Measurements from ENCODE around the gene MRPL43.

Gene MRPL43

GRCh38 chr10:100945754-100946153 lies 41.5 kb downstream of the MRPL43 start:
- TF ChIP-seq SIN3A (IDR thresholded peaks at IDR 0.05; ENCODE audit: borderline replicate concordance, insufficient read depth, low read length) (no peak), REST (IDR thresholded peaks at IDR 0.05; ENCODE audit: insufficient read depth in 1 of 2, low read depth in 2 of 2, low read length in 2 of 2) (no peak), FOXP2 (optimal IDR thresholded peaks at IDR 0.05; ENCODE audit: borderline replicate concordance, extremely low read depth, extremely low read length, insufficient read depth) (no peak), TAF1 (IDR thresholded peaks at IDR 0.05; ENCODE audit: borderline replicate concordance, insufficient read depth, low read length) (no peak), POLR2AphosphoS5 (IDR thresholded peaks at IDR 0.05; ENCODE audit: low read depth, low read length) (no peak)

GRCh38 chr10:100943508-100943907 lies 43.8 kb downstream of the MRPL43 start:
- TF ChIP-seq TAF1 (IDR thresholded peaks at IDR 0.05; ENCODE audit: borderline replicate concordance, insufficient read depth, low read length), result no peak
- no peak for TF ChIP-seq FOXP2 (optimal IDR thresholded peaks at IDR 0.05; ENCODE audit: borderline replicate concordance, extremely low read depth, extremely low read length, insufficient read depth)
- no peak for TF ChIP-seq SIN3A (IDR thresholded peaks at IDR 0.05; ENCODE audit: borderline replicate concordance, insufficient read depth, low read length)
- no peak for TF ChIP-seq POLR2AphosphoS5 (IDR thresholded peaks at IDR 0.05; ENCODE audit: low read depth, low read length)
- no peak for TF ChIP-seq REST (IDR thresholded peaks at IDR 0.05; ENCODE audit: insufficient read depth in 1 of 2, low read depth in 2 of 2, low read length in 2 of 2)

GRCh38 chr10:100942229-100942628 lies 45.1 kb downstream of the MRPL43 start:
- no peak for TF ChIP-seq SIN3A (IDR thresholded peaks at IDR 0.05; ENCODE audit: borderline replicate concordance, insufficient read depth, low read length)
- no peak for TF ChIP-seq TAF1 (IDR thresholded peaks at IDR 0.05; ENCODE audit: borderline replicate concordance, insufficient read depth, low read length)
- no peak for TF ChIP-seq REST (IDR thresholded peaks at IDR 0.05; ENCODE audit: insufficient read depth in 1 of 2, low read depth in 2 of 2, low read length in 2 of 2)
- TF ChIP-seq POLR2AphosphoS5 (IDR thresholded peaks at IDR 0.05; ENCODE audit: low read depth, low read length), result no peak
- no peak for TF ChIP-seq FOXP2 (optimal IDR thresholded peaks at IDR 0.05; ENCODE audit: borderline replicate concordance, extremely low read depth, extremely low read length, insufficient read depth)

GRCh38 chr10:100939763-100940344 lies 47.4 kb downstream of the MRPL43 start:
- TF ChIP-seq TAF1 (IDR thresholded peaks at IDR 0.05; ENCODE audit: borderline replicate concordance, insufficient read depth, low read length) (no peak), POLR2AphosphoS5 (IDR thresholded peaks at IDR 0.05; ENCODE audit: low read depth, low read length) (no peak), SIN3A (IDR thresholded peaks at IDR 0.05; ENCODE audit: borderline replicate concordance, insufficient read depth, low read length) (no peak), FOXP2 (optimal IDR thresholded peaks at IDR 0.05; ENCODE audit: borderline replicate concordance, extremely low read depth, extremely low read length, insufficient read depth) (no peak), REST (IDR thresholded peaks at IDR 0.05; ENCODE audit: insufficient read depth in 1 of 2, low read depth in 2 of 2, low read length in 2 of 2) (no peak)
